HepG2 (cell line): ENCODE measurements around the gene AMBRA1. TPM values are rescaled to one million over a fixed set of nuclear protein-coding genes. Genes with fewer than 3 reads are reported as not detected.

ENCODE experiments used
- ATAC-seq: fragments of 200-7000 bp; cut with Tn5 transposase; 3 replicates; pipeline ENCODE4 v1.9.1; 2020; ENCODE audit warnings: mild to moderate bottlenecking, moderate library complexity
- BruUV-seq: library from RNA; stranded (reverse); fragments of 400-500 nt; replicated peaks from 2 replicates; lab custom pipeline; 2021; lab: Mats Ljungman, UMichigan
- CTCF ChIA-PET: fragments of 300-600 bp; formaldehyde crosslinking; extraction: SDS; loops from one replicate; lab custom pipeline; 2021; ENCODE audit warnings: low total read pairs, inconsistent platforms, low intra/inter-chr PET ratio; lab: Yijun Ruan, JAX
- POLR2A ChIA-PET: fragments of 350-600 bp; sonication (Branson Sonifier 250); formaldehyde crosslinking; loops from one replicate; lab custom pipeline; 2020; ENCODE audit warnings: antibody characterized with exemption, inconsistent platforms; lab: Yijun Ruan, JAX
- DNase-seq: peaks from one replicate; pipeline ENCODE4 v3.0.0-alpha.2; 2015; ENCODE audit warnings: low spot score
- FAIRE-seq: peaks from 3 replicates; lab custom pipeline; 2011; peaks lifted over from hg19 to GRCh38; lab: Jason Lieb, UNC
- H2AFZ ChIP-seq: one replicate; pipeline ENCODE4 v1.6.1; 2011; ENCODE audit warnings: low read length, inconsistent platforms
- H3K27ac ChIP-seq: fragments of 300-600 bp; 3 replicates; pipeline ENCODE4 v1.8.0; 2011; ENCODE audit warnings: mixed run types, mild to moderate bottlenecking, mixed read lengths, low read length, inconsistent platforms; ENCODE audit not compliant: insufficient read depth; ENCODE audit errors: extremely low read length
- H3K27me3 ChIP-seq, 2 experiments: fragments of 200-600 bp in 1 of 2; 2 replicates in 1 of 2; 3 replicates in 1 of 2; pipeline versions ENCODE4 v1.6.0 to v1.8.0; 2011; ENCODE audit warnings: low read length in 2 of 2, mild to moderate bottlenecking in 2 of 2, moderate library complexity in 2 of 2, inconsistent platforms in 1 of 2; ENCODE audit not compliant: insufficient read depth in 2 of 2, control insufficient read depth in 1 of 2
- H3K36me3 ChIP-seq, 2 experiments: fragments of 200-600 bp in 1 of 2; replicated peaks in 1 of 2; 2 replicates in 1 of 2; 3 replicates in 1 of 2; pipeline versions ENCODE4 v1.5.1 to v1.8.0; 2011; ENCODE audit warnings: low read length in 2 of 2, inconsistent platforms in 1 of 2; ENCODE audit not compliant: insufficient read depth in 2 of 2, control insufficient read depth in 1 of 2
- H3K4me1 ChIP-seq: 2 replicates; pipeline ENCODE4 v1.5.1; 2012; ENCODE audit warnings: low read length, inconsistent platforms; ENCODE audit not compliant: insufficient read depth
- H3K4me2 ChIP-seq: 2 replicates; pipeline ENCODE4 v1.6.0; 2011; ENCODE audit warnings: low read depth, low read length, inconsistent platforms
- H3K4me3 ChIP-seq, 3 experiments: fragments of 200-600 bp in 1 of 3; sonication (generic), shearing (Covaris generic) in 1 of 3; replicated peaks in 1 of 3; 2 replicates each; pipeline ENCODE4 v1.5.1; 2011 to 2016; ENCODE audit warnings: low read length in 3 of 3, inconsistent platforms in 2 of 3, low read depth in 2 of 3, mild to moderate bottlenecking in 2 of 3, control low read depth in 1 of 3, mixed read lengths in 1 of 3; ENCODE audit not compliant: insufficient read depth in 1 of 3
- H3K79me2 ChIP-seq: one replicate; pipeline ENCODE4 v1.6.1; 2011; ENCODE audit warnings: low read length, inconsistent platforms; ENCODE audit not compliant: insufficient read depth
- H3K9ac ChIP-seq: 2 replicates; pipeline ENCODE4 v1.6.0; 2011; ENCODE audit warnings: mild to moderate bottlenecking, low read depth, low read length, inconsistent platforms; ENCODE audit not compliant: insufficient read depth
- H3K9me3 ChIP-seq: 2 replicates; pipeline ENCODE4 v1.5.1; 2012; ENCODE audit warnings: mild to moderate bottlenecking, low read length
- H4K20me1 ChIP-seq: 2 replicates; pipeline ENCODE4 v1.6.0; 2011; ENCODE audit warnings: inconsistent platforms, mild to moderate bottlenecking, low read length, moderate library complexity; ENCODE audit not compliant: insufficient read depth
- HNRNPK ChIP-seq: fragments of 200-400 bp; formaldehyde crosslinking; IDR thresholded peaks from 2 replicates; pipeline ENCODE4 v1.6.1; 2018; ENCODE audit warnings: low read length, low read depth, moderate library complexity, mild to moderate bottlenecking; ENCODE audit not compliant: poor library complexity, severe bottlenecking
- MAF1 ChIP-seq: sonication (generic); formaldehyde crosslinking; IDR thresholded peaks from 2 replicates; pipeline ENCODE4 v1.5.0; 2020; ENCODE audit warnings: missing genetic modification reagents, borderline replicate concordance
- NR2F2 ChIP-seq: IDR thresholded peaks from 2 replicates; pipeline ENCODE4 v1.6.1; 2012; ENCODE audit warnings: low read depth, inconsistent platforms, borderline replicate concordance
- RBM22 ChIP-seq: fragments of 200-400 bp; formaldehyde crosslinking; optimal IDR thresholded peaks from 2 replicates; pipeline ENCODE3; 2017; ENCODE audit warnings: mild to moderate bottlenecking, low read length, moderate library complexity
- ZMYM3 ChIP-seq: sonication (generic); formaldehyde crosslinking; IDR thresholded peaks from 2 replicates; pipeline ENCODE4 v1.5.1; 2020; ENCODE audit warnings: mild to moderate bottlenecking, missing genetic modification reagents
- ZNF10 ChIP-seq: sonication (generic); formaldehyde crosslinking; IDR thresholded peaks from 2 replicates; pipeline ENCODE4 v1.4.0; 2020; ENCODE audit warnings: mild to moderate bottlenecking, low read depth, missing genetic modification reagents, borderline replicate concordance
- WGBS: methylation state at CpG from one replicate; pipeline ENCODE4 v1.1.6; 2017; ENCODE audit warnings: low lambda C conversion rate; 5-methylcytosine and 5-hydroxymethylcytosine counted together
- in situ Hi-C: cut with HindIII; loops from 2 replicates; pipeline ENCODE4 v1.10.0; 2017; ENCODE audit warnings: low pct_unique_long_range_greater_than_20kb; ENCODE audit not compliant: extremely low pct_ligation_motif_present
- intact Hi-C: fragments of 100-400 bp; cut with micrococcal nuclease; formaldehyde crosslinking; loops from one replicate; pipeline ENCODE4 v1.10.0; 2022; ENCODE audit not compliant: unreplicated experiment
- polyA plus RNA-seq, 8 experiments: library from polyadenylated mRNA; depleted of rRNA in 3 of 8; stranded (reverse) in 7 of 8; unstranded in 1 of 8; fragments of >200 nt; fragmentation: Illumina TruSeq in 4 of 8; extraction: Trizol in 4 of 8; gene quantifications; 2 replicates each; pipeline versions ENCODE4 v1.2.1 to v1.2.3, GENCODE V29; 2011 to 2016; ENCODE audit warnings: low read depth in 4 of 8, missing spikeins in 1 of 8, mixed read lengths in 1 of 8; ENCODE audit not compliant: insufficient read depth in 1 of 8
- total RNA-seq, 5 experiments: library from RNA; depleted of rRNA; stranded (reverse); fragments of >200 nt; fragmentation: Illumina TruSeq; extraction: Trizol; gene quantifications; 2 replicates each; pipeline ENCODE4 v1.2.3, GENCODE V29; 2016; ENCODE audit warnings: low read depth in 1 of 5
- TF ChIP-seq, protein P1 (sequence below): IDR thresholded peaks from 2 replicates; pipeline ENCODE4 v1.4.0; 2020; ENCODE audit warnings: mild to moderate bottlenecking, missing genetic modification reagents
- TF ChIP-seq, protein P2 (sequence below): sonication (generic); formaldehyde crosslinking; IDR thresholded peaks from 2 replicates; pipeline ENCODE4 v1.9.0; 2021; ENCODE audit warnings: mild to moderate bottlenecking, missing genetic modification reagents

Gene AMBRA1
- total and polyA plus RNA-seq, 2 of the 13 experiments (the other 11 are each of a cell fraction or from before 2014, with no cell fraction given) = 15.7 to 26.0 TPM

DNA sequence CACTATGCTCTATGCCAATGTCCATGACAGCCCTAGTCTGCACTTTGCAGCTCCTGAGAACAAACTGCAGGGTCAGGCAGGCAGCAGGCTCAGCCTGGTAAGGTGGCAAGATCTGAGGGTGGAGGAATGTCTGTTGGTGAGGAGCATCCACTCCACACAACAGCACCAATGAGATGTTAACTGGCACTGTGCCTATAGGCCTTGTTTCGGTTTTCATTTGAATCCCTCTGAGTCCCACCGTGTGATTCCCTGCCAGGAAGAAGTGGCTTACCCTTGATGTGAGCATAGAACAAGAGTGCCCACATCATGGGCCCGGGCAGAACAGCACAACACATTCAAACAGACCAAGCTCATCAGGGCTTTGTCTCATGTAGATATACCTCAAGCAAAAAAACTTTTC, 158.1 kb downstream of the AMBRA1 start:
- no peaks in the 10 kb centered on the region for H3K79me2 ChIP-seq
- H2AFZ ChIP-seq = no peak overlapping the region
- 97% methylated on average over 3 of the region's 3 CpGs for WGBS
- intact Hi-C loops = no loop called here
- ChIA-PET POLR2A (no interaction called here), CTCF (no interaction called here)
- ATAC-seq (no peak), DNase-seq (no peak), FAIRE-seq (no peak)
- BruUV-seq = no TSS peak
- no peaks in the 10 kb centered on the region for H4K20me1 ChIP-seq
- peaks cover 40 to 68% of the 10 kb centered on the region in 2 experiments for H3K36me3 ChIP-seq
- H3K9ac ChIP-seq = no peak overlapping the region
- no peak overlapping the region for H3K4me3 ChIP-seq
- in situ Hi-C loops = no loop called here
- H3K4me1 ChIP-seq = no peaks in the 10 kb centered on the region
- no peaks in the 10 kb centered on the region for H3K9me3 ChIP-seq
- no peak overlapping the region for H3K4me2 ChIP-seq
- TF ChIP-seq RBM22 (peak; percentile 42), ZNF10 (CRISPR knock-in tag) (no peak), NR2F2 (no peak)
- TF ChIP-seq, protein P1, sequence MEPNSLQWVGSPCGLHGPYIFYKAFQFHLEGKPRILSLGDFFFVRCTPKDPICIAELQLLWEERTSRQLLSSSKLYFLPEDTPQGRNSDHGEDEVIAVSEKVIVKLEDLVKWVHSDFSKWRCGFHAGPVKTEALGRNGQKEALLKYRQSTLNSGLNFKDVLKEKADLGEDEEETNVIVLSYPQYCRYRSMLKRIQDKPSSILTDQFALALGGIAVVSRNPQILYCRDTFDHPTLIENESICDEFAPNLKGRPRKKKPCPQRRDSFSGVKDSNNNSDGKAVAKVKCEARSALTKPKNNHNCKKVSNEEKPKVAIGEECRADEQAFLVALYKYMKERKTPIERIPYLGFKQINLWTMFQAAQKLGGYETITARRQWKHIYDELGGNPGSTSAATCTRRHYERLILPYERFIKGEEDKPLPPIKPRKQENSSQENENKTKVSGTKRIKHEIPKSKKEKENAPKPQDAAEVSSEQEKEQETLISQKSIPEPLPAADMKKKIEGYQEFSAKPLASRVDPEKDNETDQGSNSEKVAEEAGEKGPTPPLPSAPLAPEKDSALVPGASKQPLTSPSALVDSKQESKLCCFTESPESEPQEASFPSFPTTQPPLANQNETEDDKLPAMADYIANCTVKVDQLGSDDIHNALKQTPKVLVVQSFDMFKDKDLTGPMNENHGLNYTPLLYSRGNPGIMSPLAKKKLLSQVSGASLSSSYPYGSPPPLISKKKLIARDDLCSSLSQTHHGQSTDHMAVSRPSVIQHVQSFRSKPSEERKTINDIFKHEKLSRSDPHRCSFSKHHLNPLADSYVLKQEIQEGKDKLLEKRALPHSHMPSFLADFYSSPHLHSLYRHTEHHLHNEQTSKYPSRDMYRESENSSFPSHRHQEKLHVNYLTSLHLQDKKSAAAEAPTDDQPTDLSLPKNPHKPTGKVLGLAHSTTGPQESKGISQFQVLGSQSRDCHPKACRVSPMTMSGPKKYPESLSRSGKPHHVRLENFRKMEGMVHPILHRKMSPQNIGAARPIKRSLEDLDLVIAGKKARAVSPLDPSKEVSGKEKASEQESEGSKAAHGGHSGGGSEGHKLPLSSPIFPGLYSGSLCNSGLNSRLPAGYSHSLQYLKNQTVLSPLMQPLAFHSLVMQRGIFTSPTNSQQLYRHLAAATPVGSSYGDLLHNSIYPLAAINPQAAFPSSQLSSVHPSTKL (CRISPR knock-in tag) = no peak
- no peaks in the 10 kb centered on the region for H3K27me3 ChIP-seq
- H3K27ac ChIP-seq = no peak overlapping the region

DNA sequence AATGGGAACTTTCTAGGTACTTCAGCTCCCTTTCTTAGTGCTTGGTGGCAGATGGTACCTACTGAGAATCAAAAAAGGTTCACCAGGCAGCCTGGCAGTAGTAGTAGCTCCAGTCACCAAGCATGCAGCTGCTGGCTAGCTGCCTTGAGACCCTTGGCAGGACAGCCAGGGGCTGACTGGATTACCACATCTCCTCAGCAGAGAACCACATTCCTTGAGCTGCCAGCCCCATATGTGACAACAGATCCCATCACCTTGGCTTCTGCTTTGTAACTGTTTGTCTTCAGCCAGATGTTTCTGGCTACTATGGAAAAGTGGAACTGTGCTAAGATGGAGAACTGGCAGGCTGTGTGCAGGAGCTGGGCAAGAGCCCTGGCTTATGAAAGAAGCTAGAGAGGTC, 162.6 kb downstream of the AMBRA1 start:
- intact Hi-C loops = no loop called here
- Histone ChIP-seq H2AFZ (no peak overlapping the region), H4K20me1 (no peaks in the 10 kb centered on the region), H3K27me3 (no peaks in the 10 kb centered on the region), H3K9ac (no peak overlapping the region), H3K9me3 (no peaks in the 10 kb centered on the region), H3K4me1 (no peaks in the 10 kb centered on the region), H3K4me3 (no peak overlapping the region), H3K79me2 (no peaks in the 10 kb centered on the region), H3K27ac (no peak overlapping the region), H3K4me2 (no peak overlapping the region), H3K36me3 (peaks cover 42 to 74% of the 10 kb centered on the region in 2 experiments)
- ATAC-seq (no peak), FAIRE-seq (no peak), DNase-seq (no peak)
- ChIA-PET POLR2A (no interaction called here), CTCF (no interaction called here)
- no TSS peak for BruUV-seq
- in situ Hi-C loops = no loop called here
- TF ChIP-seq MAF1 (CRISPR knock-in tag) = no peak
- no peak for TF ChIP-seq ZMYM3 (CRISPR knock-in tag)
- TF ChIP-seq, protein P2, sequence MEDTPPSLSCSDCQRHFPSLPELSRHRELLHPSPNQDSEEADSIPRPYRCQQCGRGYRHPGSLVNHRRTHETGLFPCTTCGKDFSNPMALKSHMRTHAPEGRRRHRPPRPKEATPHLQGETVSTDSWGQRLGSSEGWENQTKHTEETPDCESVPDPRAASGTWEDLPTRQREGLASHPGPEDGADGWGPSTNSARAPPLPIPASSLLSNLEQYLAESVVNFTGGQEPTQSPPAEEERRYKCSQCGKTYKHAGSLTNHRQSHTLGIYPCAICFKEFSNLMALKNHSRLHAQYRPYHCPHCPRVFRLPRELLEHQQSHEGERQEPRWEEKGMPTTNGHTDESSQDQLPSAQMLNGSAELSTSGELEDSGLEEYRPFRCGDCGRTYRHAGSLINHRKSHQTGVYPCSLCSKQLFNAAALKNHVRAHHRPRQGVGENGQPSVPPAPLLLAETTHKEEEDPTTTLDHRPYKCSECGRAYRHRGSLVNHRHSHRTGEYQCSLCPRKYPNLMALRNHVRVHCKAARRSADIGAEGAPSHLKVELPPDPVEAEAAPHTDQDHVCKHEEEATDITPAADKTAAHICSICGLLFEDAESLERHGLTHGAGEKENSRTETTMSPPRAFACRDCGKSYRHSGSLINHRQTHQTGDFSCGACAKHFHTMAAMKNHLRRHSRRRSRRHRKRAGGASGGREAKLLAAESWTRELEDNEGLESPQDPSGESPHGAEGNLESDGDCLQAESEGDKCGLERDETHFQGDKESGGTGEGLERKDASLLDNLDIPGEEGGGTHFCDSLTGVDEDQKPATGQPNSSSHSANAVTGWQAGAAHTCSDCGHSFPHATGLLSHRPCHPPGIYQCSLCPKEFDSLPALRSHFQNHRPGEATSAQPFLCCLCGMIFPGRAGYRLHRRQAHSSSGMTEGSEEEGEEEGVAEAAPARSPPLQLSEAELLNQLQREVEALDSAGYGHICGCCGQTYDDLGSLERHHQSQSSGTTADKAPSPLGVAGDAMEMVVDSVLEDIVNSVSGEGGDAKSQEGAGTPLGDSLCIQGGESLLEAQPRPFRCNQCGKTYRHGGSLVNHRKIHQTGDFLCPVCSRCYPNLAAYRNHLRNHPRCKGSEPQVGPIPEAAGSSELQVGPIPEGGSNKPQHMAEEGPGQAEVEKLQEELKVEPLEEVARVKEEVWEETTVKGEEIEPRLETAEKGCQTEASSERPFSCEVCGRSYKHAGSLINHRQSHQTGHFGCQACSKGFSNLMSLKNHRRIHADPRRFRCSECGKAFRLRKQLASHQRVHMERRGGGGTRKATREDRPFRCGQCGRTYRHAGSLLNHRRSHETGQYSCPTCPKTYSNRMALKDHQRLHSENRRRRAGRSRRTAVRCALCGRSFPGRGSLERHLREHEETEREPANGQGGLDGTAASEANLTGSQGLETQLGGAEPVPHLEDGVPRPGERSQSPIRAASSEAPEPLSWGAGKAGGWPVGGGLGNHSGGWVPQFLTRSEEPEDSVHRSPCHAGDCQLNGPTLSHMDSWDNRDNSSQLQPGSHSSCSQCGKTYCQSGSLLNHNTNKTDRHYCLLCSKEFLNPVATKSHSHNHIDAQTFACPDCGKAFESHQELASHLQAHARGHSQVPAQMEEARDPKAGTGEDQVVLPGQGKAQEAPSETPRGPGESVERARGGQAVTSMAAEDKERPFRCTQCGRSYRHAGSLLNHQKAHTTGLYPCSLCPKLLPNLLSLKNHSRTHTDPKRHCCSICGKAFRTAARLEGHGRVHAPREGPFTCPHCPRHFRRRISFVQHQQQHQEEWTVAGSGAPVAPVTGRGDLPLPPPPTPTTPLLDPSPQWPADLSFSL (CRISPR knock-in tag) = no peak
- TF ChIP-seq HNRNPK = no peak
